Peyer's patch (tissue), 4 donors: ENCODE results near the gene FAXDC2.

ENCODE experiments used
- CTCF ChIP-seq, 6 experiments: fragments of 450-650 bp in 4 of 6; fragments of 200-600 bp in 2 of 6; sonication (generic) in 1 of 6; IDR thresholded peaks; one replicate each; pipeline ENCODE4 v1.5.1; 2017 to 2019; ENCODE audit warnings: antibody characterized with exemption in 6 of 6, mild to moderate bottlenecking in 3 of 6, moderate library complexity in 1 of 6
- POLR2A ChIP-seq, 2 donors: fragments of 450-650 bp; IDR thresholded peaks; one replicate each; pipeline ENCODE4 v1.5.1; 2017; ENCODE audit warnings: antibody characterized with exemption in 2 of 2, mild to moderate bottlenecking in 2 of 2, moderate library complexity in 2 of 2

- TF ChIP-seq CTCF (IDR thresholded peaks at IDR 0.05): no peak
- TF ChIP-seq POLR2A (IDR thresholded peaks at IDR 0.05): no peak
Measured at GRCh38 chr5:154863291-154864080, 13.1 kb upstream of the FAXDC2 start.
